Activated CD8-positive, alpha-beta memory T cell treated with anti-CD3 and anti-CD28 coated beads, Interleukin-2, amount 50 U/mL, for 1 hour (primary cell): ENCODE data around the gene GPC6.

ENCODE experiments used
- DNase-seq: peaks from one replicate; pipeline ENCODE4 v3.0.0-alpha.2; 2020; ENCODE audit errors: extremely low read depth

GPC6 gene

GRCh38 chr13:93562676-93563075, 336.1 kb downstream of the GPC6 start:
- no peak for DNase-seq

DNA sequence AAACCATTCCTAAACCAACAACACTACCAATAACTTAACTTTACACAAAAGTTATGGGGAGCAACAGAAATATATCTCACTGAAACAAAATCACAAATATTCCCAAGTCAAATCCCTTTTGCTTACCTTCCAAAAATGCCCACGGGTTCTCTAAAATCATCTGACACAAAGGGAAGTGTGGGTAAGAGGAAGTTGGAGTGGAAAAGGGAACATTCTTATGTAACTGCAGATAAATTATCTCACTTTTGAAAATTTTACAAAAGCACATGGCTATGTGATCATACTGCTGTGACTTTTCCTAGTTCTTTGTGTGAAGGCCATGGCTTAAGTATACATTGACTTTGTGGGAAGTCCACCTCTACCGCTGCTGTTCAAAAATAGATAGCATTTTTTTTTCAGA, 350.5 kb downstream of the GPC6 start:
- no peak for DNase-seq

- no peak for DNase-seq
Observed at GRCh38 chr13:93589788-93590187, 363.2 kb downstream of the GPC6 start.

DNA sequence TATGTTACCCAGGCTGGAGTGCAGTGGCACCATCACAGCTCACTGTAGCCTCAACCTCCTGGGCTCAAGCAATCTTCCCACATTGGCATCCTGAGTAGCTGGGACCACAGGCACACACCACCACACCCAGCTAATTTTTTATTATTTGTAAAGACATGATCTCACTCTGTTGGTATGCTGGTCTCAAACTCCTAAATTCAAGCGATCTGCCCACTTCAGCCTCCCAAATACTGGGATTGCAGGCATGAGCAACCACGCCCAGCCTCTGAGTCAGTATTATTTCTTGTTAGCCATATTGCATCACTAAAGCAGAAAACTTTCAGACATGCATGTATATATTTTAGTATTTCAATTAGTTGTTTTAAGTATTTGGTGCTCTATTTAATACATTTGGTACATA, 376.4 kb downstream of the GPC6 start:
- no peak for DNase-seq

DNA sequence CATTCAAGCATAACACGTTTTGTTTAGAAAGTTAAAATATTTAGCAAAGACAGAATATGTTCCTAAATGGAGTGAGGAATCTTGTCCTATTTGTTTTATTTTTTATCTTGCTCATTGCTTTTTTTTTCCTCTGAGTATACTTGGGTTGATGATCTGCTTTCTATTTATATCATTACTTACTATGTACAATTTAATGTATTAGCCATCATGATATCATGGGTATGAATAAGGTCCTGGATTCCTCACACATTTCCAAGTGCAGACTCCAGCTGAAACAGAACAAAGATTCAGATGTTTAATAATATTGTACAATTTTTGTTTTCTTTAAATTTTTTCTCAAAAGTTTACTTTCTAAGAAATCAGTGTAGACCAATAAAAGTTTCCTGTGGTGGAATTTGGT, 388.2 kb downstream of the GPC6 start:
- DNase-seq = no peak

DNA sequence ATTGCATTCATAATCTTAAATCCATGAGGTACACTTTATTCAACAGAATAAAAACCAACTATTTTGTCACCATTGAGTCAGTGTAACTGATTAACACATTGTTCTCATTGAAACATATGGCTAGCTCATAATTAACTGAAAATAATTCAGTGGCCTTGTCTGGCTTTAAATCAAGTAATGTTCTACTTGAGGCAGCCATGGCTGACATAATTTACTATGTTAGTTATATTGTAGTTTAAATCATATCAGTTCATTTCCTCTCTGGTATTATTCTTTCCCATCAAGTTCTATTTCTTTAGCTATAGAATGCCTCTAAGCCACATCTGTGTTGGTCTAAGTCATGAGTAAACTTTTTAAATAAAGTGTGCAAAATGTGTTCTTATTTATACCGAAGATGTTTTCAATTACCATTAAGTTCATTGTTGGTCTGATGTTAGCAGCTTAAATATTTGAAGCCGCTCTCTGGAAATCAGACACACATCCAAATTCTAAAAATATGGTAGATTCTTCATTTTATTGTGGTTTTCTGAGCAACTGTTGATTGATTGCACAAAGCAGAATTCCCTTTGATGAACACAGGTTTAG, 393.7 kb downstream of the GPC6 start:
- no peak for DNase-seq

GRCh38 chr13:93621051-93621450, 394.4 kb downstream of the GPC6 start:
- DNase-seq = no peak

DNA sequence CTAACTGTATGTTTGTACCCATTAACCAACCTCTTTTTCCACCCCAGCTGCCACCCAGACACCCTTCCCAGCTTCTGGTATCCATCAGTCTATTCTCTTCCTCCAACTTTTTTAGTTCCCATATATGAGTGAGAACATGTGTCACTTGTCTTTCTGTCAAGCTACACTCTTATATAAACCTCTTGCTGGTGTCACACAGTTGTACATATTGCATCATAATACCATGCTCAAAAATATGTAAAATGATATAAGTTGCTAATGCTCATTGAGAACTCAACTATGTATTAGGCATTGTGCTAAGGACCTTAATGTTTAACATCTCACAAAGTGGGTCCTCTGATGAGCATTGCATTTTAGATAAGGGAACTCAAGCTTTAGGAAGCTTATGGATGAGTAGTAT, 395.4 kb downstream of the GPC6 start:
- DNase-seq = no peak

GRCh38 chr13:93624311-93624777, 397.7 kb downstream of the GPC6 start:
- no peak for DNase-seq

DNA sequence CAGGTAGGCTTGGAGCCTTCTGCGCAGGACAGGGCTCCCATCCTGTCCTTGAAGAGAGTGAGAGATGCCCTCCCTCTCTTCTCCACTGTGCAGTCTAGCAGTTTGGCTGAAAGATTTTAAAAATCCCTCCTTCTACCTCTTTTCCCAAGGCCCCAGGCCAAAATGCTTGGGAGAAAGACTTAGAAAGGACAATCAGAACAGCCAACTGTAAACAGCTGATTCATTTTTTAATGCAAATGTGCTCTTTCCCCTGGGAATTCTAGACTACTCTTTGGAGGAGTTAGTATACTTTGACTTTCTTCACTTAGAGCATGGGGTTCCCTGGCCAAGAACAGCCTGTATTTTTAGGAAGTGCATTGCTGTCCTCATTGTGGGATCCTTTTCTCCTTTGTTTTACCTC, 398.9 kb downstream of the GPC6 start:
- no peak for DNase-seq

GRCh38 chr13:93628136-93628797, 401.7 kb downstream of the GPC6 start:
- DNase-seq = no peak

DNA sequence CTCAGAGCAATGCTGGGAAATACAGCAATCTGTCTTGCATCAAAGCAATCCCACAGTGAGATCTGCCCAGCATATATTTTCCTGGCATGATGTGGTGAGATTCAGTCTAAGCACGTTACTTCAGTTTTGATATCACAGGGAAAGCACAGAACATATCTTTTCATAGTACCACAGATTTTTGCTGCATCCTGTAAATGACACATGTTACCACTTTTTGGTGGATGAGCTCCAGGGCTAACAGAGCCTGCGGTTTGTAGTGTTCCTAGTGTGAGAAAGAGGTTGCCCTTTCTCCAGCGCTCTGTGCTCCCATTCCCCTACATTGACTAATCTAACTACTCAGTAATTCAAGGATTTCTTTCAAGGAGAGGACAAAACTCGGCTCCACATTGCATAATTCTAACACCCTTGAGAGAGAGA, 409.0 kb downstream of the GPC6 start:
- DNase-seq = no peak

DNA sequence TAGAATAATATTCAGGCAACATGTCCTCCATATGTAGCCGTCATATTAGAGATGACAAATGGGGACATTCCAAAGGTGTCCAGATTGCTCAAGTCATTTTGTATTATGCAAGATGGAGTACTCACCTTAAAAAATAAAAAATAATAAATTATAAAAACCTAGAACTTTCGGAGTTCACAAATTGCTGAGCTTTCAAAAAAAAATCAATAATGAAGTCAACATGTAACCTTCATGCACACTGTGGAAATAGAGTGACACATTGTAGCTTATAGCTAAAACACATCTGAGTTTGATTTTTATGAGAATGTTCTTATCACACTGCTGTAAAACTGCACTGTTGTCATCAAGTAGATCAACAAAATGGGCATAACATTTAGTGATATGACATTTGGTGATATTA, 411.2 kb downstream of the GPC6 start:
- no peak for DNase-seq

GRCh38 chr13:93640452-93640851, 413.8 kb downstream of the GPC6 start:
- no peak for DNase-seq

- no peak for DNase-seq
Observed at GRCh38 chr13:93646245-93646644, 419.6 kb downstream of the GPC6 start.

- DNase-seq = no peak
Observed at GRCh38 chr13:93649496-93649895, 422.9 kb downstream of the GPC6 start.

DNA sequence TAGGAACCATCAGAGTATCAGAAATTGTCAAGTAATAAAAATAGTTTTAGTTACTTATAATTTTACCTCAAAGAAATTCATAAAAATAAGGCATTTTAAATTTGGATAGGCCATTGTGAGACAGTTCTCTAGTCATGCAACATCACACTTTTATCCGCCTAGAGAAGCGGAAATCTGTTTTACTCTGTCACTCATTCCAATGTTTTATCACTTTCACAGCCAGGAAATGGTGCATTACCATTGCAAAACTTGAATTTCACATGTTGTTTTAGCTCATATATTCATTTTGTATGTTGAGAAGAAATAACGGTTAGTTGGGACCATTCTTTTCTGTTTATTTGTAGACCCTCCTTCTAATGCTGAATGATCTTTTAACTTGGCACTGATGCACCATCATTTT, 427.2 kb downstream of the GPC6 start:
- DNase-seq = no peak

DNA sequence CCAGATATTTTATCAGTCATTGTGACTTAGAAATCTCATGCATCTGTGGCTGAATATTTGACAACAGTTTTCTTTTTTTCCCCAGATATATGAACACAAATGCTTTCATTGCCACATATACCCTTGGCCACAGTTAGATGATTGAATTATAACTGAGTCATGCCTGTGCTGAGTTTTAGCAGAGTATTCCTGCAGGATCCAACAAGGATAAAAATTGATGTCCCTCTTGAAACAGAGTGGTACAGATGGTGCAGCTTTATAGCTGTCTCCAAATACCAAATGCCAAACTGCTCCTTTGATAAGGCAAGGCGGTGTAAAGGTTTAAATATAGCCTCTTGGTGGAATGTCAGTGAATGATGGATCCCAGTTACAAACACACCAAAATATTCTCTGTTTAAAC, 428.5 kb downstream of the GPC6 start:
- no peak for DNase-seq

DNA sequence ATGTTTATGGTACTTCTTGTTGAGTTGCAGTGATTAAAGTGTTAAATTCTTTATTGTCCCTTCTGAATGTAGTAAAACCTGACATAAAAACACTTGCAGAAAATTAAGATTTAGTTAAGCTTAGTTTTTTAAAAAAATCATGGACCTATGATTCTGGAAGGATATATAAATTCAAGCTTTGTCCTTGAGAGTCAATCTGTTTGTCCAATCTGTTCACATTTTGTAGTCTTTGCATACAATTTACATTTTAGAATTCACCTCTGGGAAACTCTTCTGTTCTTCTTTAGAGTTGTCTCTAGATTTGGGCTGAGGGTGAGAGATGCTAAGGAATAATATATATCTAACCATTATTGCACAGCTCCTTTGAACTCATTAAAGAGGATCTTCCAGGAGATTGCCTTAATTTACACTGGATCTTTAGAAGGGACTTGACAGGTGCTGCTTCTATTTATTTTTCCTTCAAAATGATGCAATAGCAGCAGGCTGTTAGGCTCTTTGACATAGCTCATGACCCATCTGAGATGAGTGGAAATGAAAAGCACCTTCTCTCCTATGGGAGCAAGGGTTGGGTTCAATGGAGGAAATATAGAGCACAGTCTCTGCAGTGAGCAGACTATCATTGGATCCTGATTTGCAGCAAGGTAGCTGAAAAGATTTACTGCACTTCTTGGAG, 433.9 kb downstream of the GPC6 start:
- no peak for DNase-seq

GRCh38 chr13:93670866-93671265, 444.3 kb downstream of the GPC6 start:
- no peak for DNase-seq

DNA sequence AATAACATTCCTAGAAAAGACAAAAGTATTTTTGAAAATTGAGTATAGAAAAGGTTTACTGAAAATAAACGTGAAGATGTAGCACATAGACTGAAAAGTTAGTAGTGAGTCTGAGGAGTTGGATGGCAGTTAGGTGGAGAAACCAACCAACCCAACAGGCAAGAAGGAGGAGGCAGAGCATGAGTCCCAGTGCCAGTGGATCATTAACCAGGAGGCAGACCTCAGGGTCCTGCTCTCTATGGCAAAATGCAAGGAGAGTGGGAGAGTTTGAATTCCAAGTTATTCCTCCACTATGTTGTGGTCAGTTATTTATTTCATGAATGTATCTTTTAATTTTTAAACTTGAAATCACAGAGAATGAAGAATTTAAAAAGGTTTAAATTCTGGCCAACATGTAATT, 446.4 kb downstream of the GPC6 start:
- DNase-seq = no peak

DNA sequence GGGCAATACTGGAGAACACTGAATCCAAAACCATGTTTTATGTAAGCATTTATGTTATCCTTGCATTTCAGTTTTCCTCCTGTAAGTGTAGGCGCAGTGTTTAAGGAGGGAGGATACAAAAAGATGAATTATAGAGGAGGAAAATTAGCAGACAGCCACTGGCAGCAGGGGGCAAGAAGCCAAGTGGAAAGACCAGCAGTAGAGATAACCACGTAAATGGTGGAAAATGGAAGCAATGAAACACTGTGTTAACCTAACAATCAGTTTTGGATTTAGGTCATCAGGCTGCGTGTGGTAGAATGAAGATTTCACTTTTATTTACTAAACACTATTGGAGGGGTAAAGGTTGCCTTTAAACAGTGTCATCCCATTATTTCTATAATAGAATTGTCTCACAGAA, 447.3 kb downstream of the GPC6 start:
- DNase-seq = no peak

GRCh38 chr13:93674337-93674755, 447.7 kb downstream of the GPC6 start:
- no peak for DNase-seq
